Esophagus squamous epithelium (tissue), 4 donors: Measurements from ENCODE around the gene ARHGEF12.

Source experiments
- POLR2A ChIP-seq, 4 donors: fragments of 450-650 bp; IDR thresholded peaks; one replicate each; pipeline ENCODE4 v1.6.1; 2017; ENCODE audit warnings: antibody characterized with exemption in 4 of 4, mild to moderate bottlenecking in 4 of 4, moderate library complexity in 3 of 4
- TF ChIP-seq, protein P1 (sequence below), 6 experiments: fragments of 450-650 bp in 4 of 6; fragments of 200-600 bp in 2 of 6; sonication (generic) in 2 of 6; IDR thresholded peaks; one replicate each; pipeline ENCODE4 v1.5.1; 2016 to 2019; ENCODE audit warnings: antibody characterized with exemption in 6 of 6, mild to moderate bottlenecking in 4 of 6, moderate library complexity in 4 of 6

DNA sequence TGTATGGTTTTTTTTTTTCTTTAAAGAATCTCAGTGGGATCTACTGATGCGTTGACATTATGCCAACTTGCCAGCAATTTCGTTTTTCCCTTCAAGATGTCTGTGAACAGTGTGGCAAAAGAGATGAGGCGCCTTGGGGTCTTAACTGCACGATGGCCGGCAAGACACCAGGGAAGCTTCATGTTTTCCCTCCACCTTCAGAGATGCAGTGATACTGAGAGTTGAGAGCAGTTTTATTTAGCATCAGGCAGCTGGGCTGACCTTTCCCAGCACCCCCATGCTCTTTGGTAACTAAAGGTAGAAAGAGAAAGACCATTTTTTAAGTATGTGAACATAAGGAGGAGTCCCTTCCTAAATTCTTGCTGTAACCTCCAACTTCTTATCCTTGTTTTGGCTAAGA, 163.6 kb downstream of the ARHGEF12 start:
- TF ChIP-seq POLR2A (IDR thresholded peaks at IDR 0.05) = no peak
- TF ChIP-seq, protein P1, sequence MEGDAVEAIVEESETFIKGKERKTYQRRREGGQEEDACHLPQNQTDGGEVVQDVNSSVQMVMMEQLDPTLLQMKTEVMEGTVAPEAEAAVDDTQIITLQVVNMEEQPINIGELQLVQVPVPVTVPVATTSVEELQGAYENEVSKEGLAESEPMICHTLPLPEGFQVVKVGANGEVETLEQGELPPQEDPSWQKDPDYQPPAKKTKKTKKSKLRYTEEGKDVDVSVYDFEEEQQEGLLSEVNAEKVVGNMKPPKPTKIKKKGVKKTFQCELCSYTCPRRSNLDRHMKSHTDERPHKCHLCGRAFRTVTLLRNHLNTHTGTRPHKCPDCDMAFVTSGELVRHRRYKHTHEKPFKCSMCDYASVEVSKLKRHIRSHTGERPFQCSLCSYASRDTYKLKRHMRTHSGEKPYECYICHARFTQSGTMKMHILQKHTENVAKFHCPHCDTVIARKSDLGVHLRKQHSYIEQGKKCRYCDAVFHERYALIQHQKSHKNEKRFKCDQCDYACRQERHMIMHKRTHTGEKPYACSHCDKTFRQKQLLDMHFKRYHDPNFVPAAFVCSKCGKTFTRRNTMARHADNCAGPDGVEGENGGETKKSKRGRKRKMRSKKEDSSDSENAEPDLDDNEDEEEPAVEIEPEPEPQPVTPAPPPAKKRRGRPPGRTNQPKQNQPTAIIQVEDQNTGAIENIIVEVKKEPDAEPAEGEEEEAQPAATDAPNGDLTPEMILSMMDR (IDR thresholded peaks at IDR 0.05) = no peak
